GM18499 (cell line): ENCODE data around the gene ITGB2.
"Not testable (repeated sequence)": the region's sequence is repeated elsewhere in the genome, so short reads cannot be mapped to it uniquely, and the experiment has no call there.

ENCODE experiments used
- ATAC-seq: cut with Tn5 transposase; IDR thresholded peaks from one replicate; pipeline ENCODE4 v1.9.1; 2021; ENCODE audit warnings: moderate number of reproducible peaks; ENCODE audit not compliant: insufficient read depth, unreplicated experiment

Gene ITGB2

GRCh38 chr21:44913425-44914175, 7.1 kb downstream of the ITGB2 start:
- no peak for ATAC-seq

GRCh38 chr21:44912506-44913412, 7.9 kb downstream of the ITGB2 start:
- ATAC-seq: not testable (repeated sequence)

- ATAC-seq: no peak
Measured at GRCh38 chr21:44912158-44912473, 8.6 kb downstream of the ITGB2 start.

DNA sequence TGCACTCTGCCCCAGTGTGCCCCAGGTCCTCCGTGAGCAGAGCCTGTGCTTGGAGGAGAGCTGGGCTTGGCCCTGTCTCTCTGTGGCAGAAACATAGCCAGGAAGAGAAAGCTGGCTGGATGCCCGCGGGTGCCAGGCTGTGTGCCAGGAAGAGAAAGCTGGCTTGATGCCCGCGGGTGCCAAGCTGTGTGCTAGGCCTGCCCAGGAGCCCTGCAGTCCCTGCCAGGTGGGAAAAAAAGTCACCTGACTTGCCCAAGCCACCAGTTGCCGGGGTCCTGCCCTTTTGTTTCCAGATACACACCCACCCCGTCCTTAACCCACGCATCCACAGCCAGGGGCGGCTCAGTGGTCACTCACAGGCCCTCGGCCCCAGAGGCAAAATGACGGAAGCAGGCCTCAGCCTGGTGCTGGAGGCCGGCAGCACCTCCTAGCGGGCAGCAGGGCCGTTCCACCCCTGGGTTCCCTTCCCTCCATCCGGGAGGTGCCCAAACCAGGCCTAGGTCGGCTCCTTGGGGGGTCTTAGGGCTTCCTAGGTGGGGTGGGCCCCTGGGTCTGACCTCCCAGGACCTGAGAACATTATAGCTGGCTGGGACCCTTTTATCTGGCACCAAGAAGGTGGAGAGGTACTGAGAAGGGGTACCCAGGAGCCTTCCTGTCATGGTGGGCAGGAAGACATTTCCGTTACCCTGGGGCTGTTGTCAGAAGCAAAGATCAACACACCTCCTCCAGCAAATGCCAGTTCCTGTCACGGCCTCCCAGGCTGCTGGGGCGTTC, 9.1 kb downstream of the ITGB2 start:
- ATAC-seq: no peak

DNA sequence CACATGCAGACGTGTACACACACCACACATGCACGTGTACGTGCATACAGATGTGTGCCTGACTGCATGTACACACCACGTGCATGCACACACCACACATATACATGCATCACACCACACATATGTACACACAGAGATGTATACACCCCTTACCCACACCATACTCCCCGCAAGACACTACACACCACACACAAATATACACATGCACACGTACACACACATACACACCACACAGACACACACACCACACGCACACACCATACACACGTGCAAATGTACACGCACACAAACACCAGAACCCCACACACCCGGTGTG, 9.7 kb downstream of the ITGB2 start:
- no peak for ATAC-seq

DNA sequence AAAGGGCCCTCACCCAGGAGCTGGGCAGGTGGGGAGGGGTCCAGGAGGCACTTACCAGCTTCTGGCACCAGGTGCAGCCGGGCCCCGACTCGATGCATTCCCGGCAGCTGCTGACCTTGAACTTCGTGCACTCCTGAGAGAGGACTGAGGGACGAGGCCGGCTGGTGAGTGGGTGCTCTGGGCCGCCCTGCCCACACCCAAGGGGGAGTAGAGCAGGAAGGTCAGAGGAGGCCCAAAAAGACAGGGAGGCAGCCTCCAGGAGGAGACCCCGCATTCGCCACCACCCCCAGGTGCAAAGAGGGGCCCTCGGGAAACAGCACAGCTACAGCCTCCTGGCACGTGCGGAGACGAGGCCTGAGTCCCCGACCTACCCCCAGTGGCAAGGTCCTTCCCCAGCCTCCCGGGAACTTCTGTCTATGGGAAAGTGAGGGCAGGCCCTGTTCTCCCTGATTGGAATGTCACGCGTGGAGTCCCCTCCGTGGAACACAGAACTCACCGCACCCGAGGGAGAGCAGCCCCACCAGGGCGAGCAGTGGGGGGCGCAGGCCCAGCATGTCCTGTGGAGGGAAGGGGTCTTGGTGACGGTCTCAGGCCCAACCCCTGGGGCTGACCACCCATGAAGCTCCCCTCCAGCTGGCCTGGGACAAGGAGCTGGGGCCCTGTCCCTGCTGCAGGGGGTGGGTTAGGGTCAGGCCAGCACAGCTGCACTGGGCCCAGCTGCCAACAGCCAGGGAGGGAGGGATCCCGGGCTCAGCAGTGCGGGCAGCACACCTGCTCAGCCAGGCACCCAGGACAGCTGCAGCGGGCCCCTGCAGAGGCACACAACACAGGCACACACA, 10.3 kb downstream of the ITGB2 start:
- no peak for ATAC-seq

DNA sequence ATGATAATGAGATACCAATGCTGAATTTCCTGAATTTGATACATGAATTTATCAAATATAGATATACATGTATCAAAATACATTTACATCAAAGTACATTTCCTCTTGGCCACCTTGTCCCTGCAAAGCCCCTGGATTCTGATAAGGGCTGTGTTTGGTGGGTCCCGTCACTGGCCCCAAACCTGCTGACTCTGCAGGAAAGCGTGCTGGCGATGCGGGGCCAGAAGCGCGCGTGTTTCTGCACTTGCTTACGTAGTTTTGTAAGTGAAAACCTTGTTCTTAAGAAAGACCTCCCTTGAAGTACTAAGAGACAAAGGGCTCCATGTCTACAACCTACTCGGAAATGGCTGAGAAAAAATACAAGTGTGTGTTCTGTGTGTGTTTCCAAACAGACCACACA, 11.0 kb downstream of the ITGB2 start:
- no peak for ATAC-seq

- no peak for ATAC-seq
Measured at GRCh38 chr21:44908908-44909307, 11.8 kb downstream of the ITGB2 start.

GRCh38 chr21:44907966-44908895, 12.5 kb downstream of the ITGB2 start:
- no peak for ATAC-seq

- no peak for ATAC-seq
Measured at GRCh38 chr21:44907225-44907965, 13.3 kb downstream of the ITGB2 start.

GRCh38 chr21:44905728-44906090, 15.0 kb downstream of the ITGB2 start:
- no peak for ATAC-seq

DNA sequence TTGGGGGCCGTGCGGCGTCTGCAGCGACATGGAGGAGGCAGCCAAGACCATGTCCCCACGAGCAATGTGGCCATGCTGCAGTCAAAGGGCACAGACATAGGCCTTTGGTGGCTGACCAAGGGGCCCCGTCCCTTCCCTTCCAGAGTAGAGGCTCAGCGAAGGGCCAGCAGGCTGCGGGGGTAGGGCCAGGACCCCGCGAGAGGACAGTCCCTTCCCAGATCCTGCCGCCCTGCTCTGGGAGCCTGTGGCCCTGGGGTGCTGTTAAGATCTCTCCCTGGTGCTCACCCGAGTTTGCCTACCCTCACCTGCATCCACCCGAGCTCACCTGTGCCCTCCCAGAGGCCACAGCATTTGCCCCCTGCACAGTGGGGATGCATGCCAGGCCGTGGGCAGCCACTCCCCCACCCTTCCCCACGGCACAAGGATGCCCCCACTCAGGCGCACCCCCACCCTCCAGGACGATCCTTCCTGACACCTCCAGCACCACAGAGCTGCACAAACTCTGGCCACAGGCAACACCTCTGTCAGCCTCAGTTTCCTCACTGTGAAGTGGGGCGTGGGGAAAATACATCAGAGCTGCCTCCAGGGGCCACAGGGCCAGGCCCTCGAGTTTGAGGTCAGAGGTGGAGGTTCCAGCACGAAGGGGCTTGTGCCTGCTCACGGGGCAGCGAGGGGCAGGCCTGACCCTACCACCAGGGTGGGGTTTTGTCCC, 15.5 kb downstream of the ITGB2 start:
- ATAC-seq: no peak

GRCh38 chr21:44904141-44904923, 16.4 kb downstream of the ITGB2 start:
- no peak for ATAC-seq

DNA sequence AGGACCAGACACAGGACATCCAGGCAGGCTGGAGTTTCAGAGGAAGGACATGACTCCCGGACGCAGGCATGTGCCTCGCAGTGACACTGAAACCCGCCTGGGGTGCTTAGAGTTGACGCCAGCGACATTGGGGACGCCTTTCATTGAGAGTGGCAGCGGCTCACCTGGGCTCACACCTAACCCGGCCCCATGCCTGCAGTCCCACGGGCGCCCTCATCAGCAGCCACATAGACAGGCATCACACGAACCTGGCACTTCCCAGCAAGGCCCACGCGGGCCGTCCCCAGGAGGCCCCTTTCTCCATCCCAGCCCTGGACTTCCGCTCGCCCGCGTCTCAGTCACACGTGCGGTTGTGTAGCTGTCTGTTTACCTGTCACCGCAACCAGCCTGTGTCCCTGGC, 17.0 kb downstream of the ITGB2 start:
- no peak for ATAC-seq

GRCh38 chr21:44903050-44903685, 17.5 kb downstream of the ITGB2 start:
- ATAC-seq: no peak

GRCh38 chr21:44902268-44903049, 18.2 kb downstream of the ITGB2 start:
- ATAC-seq: no peak
